HG03139 (cell line): ENCODE data around the gene ENDOD1.
A peak's percentile ranks its signal among the peaks of the same experiment; 100 is the strongest.

Source experiments
- ATAC-seq: cut with Tn5 transposase; IDR thresholded peaks from one replicate; pipeline ENCODE4 v1.9.1; 2021; ENCODE audit not compliant: unreplicated experiment

Gene ENDOD1

GRCh38 chr11:95076416-95076815, 13.2 kb upstream of the ENDOD1 start:
- ATAC-seq: no peak

- no peak for ATAC-seq
These were observed 12.7 kb upstream of the ENDOD1 start for GRCh38 chr11:95076981-95077380.

- no peak for ATAC-seq
These were observed 11.1 kb upstream of the ENDOD1 start for GRCh38 chr11:95078526-95078925.

- no peak for ATAC-seq
These were observed 8.6 kb upstream of the ENDOD1 start for GRCh38 chr11:95081010-95081409.

- no peak for ATAC-seq
These were observed 8.2 kb upstream of the ENDOD1 start for GRCh38 chr11:95081412-95081811.

- ATAC-seq: no peak
These were observed 7.1 kb upstream of the ENDOD1 start for GRCh38 chr11:95082576-95083001.

GRCh38 chr11:95084509-95084908, 5.1 kb upstream of the ENDOD1 start:
- ATAC-seq: no peak

- ATAC-seq: no peak
These were observed 4.4 kb upstream of the ENDOD1 start for GRCh38 chr11:95085117-95085816.

- ATAC-seq: no peak
These were observed 3.5 kb upstream of the ENDOD1 start for GRCh38 chr11:95086151-95086550.

- no peak for ATAC-seq
These were observed 2.6 kb upstream of the ENDOD1 start for GRCh38 chr11:95086836-95087570.

GRCh38 chr11:95088946-95089619, 563 bp upstream of the ENDOD1 start:
- peak; percentile 36 for ATAC-seq

GRCh38 chr11:95091663-95092180, 2.1 kb downstream of the ENDOD1 start:
- no peak for ATAC-seq

GRCh38 chr11:95092549-95093324, 3.1 kb downstream of the ENDOD1 start:
- ATAC-seq: no peak

- no peak for ATAC-seq
These were observed 3.9 kb downstream of the ENDOD1 start for GRCh38 chr11:95093548-95093947.

- peak; percentile 61 for ATAC-seq
These were observed 6.4 kb downstream of the ENDOD1 start for GRCh38 chr11:95095858-95096587.

- no peak for ATAC-seq
These were observed 7.6 kb downstream of the ENDOD1 start for GRCh38 chr11:95097209-95097608.

GRCh38 chr11:95098826-95099225, 9.2 kb downstream of the ENDOD1 start:
- no peak for ATAC-seq

- no peak for ATAC-seq
These were observed 10.6 kb downstream of the ENDOD1 start for GRCh38 chr11:95100191-95100648.

- ATAC-seq: no peak
These were observed 11.3 kb downstream of the ENDOD1 start for GRCh38 chr11:95100856-95101507.

GRCh38 chr11:95101935-95102334, 12.3 kb downstream of the ENDOD1 start:
- no peak for ATAC-seq
